DOHH2 (cell line): Measurements from ENCODE around the gene SMPD3.

ENCODE experiments used
- CTCF ChIP-seq: fragments of 200-600 bp; sonication (generic); IDR thresholded peaks from one replicate; pipeline ENCODE4 v1.5.1; 2014; ENCODE audit warnings: antibody characterized with exemption, mild to moderate bottlenecking, low read depth, low read length; ENCODE audit not compliant: poor library complexity, severe bottlenecking
- EZH2phosphoT487 ChIP-seq: fragments of 200-600 bp; sonication (generic); IDR thresholded peaks from 2 replicates; pipeline ENCODE4 v1.6.1; 2017; ENCODE audit warnings: borderline replicate concordance, mild to moderate bottlenecking, antibody characterized with exemption, low read length, moderate library complexity, mixed read lengths

DNA sequence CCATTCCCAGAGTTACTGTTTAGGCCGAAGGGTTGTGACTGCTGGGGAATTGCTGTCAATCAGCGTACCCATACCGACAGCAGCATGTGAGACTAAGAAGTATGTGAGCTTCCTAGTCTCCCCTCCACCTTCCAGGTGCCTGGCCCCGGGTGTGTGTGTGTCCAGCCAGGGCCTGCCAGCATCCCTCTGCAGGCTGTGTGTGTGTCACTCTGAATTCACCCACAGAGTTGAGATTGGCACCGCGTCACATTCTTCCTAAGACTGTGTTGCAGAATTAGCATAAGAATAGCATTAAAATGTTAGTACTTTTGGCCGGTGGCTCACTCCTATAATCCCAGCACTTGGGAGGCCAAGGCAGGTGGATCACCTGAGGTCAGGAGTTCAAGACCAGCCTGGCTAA lies 105.7 kb downstream of the SMPD3 start:
- no peak for TF ChIP-seq CTCF
- TF ChIP-seq EZH2phosphoT487, result no peak
